Spleen (tissue), 7 donors: ENCODE results near the gene EDN2.

ENCODE experiments used
- CTCF ChIP-seq, 11 experiments: fragments of 200-600 bp in 7 of 11; fragments of 450-650 bp in 4 of 11; sonication (generic) in 4 of 11; IDR thresholded peaks in 8 of 11; conservative IDR thresholded peaks in 3 of 11; 1 replicate in 7 of 11; 2 replicates in 4 of 11; pipeline versions ENCODE4 v1.4.0 to v1.8.0; 2016 to 2021; ENCODE audit warnings: antibody characterized with exemption in 11 of 11, inconsistent platforms in 4 of 11, mild to moderate bottlenecking in 1 of 11
- POLR2A ChIP-seq, 3 donors: fragments of 450-650 bp; IDR thresholded peaks; one replicate each; pipeline ENCODE4 v1.5.1; 2017; ENCODE audit warnings: antibody characterized with exemption in 3 of 3, mild to moderate bottlenecking in 1 of 3
- donor health status: DM: no; HTN: no; CAD: no; lungs with moderate emphysema.
- donor health status: DM: no; HTN: no; CAD: no.
- donor health status: DM: no; HTN: no; CAD: no.

GRCh38 chr1:41476807-41477361 is 7.6 kb downstream of the EDN2 start:
- TF ChIP-seq CTCF (IDR thresholded peaks at IDR 0.05 in 8 of 11, conservative IDR thresholded peaks at IDR 0.05 in 3 of 11) (no peak), POLR2A (IDR thresholded peaks at IDR 0.05) (no peak)
